ENCODE results near the gene ASIC2. TPM values are rescaled to one million over a fixed set of nuclear protein-coding genes. Genes with fewer than 3 reads are reported as not detected.
A peak's percentile ranks its signal among the peaks of the same experiment; 100 is the strongest.

The ASIC2 gene
- total and polyA plus RNA-seq, 5 donors, result not detected

DNA sequence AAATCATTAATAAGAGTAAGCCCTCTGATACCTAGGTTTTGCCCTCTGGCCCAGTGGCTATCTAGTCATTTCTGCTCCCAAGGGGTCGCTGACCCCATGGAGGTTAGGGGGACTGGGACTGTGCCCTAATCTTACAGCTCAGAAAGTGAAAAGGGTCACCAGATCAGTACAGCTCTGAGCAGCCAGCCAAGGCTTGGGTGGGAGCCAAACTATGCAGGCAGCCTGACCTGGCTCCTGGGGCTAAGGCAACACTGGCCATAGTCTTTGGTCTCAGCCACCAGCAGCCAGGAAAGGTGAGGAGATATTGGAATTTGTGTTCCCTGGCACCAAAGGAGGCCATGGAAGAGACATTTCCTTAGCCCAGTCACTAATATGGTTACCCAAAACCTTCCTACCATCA, 67.6 kb downstream of the ASIC2 start:
- Histone ChIP-seq H3K4me3 (ENCODE audit: low read length) (no peak overlapping the region), H3K27me3 (ENCODE audit: control insufficient read depth, insufficient read depth) (no peaks in the 10 kb centered on the region), H3K27ac (ENCODE audit: low read length) (no peak overlapping the region), H3K4me1 (ENCODE audit: control insufficient read depth, insufficient read depth, low read length) (peaks cover 2% of the 10 kb centered on the region), H3K9me3 (ENCODE audit: control insufficient read depth, low read length) (no peaks in the 10 kb centered on the region)
- 65% methylated on average over 1 of the region's 1 CpG for WGBS
- DNase-seq (peak in 1 of 3 donors; percentile 50), ATAC-seq (no peak)
- intact Hi-C loops (cut with DNase I), result loop anchor here in 1 of 4 donors (10.0 kb wide), 1 partner anchor 59 kb away; no protein-coding TSS in a partner anchor

GRCh38 chr17:33220036-33220435, 73.1 kb downstream of the ASIC2 start:
- Histone ChIP-seq H3K9me3 (ENCODE audit: control insufficient read depth, low read length) (no peaks in the 10 kb centered on the region), H3K4me3 (ENCODE audit: low read length) (no peak overlapping the region), H3K27ac (ENCODE audit: low read length) (no peak overlapping the region), H3K4me1 (ENCODE audit: control insufficient read depth, insufficient read depth, low read length) (no peaks in the 10 kb centered on the region), H3K27me3 (ENCODE audit: control insufficient read depth, insufficient read depth) (no peaks in the 10 kb centered on the region)
- DNase-seq, result no peak
- no peak for ATAC-seq
- intact Hi-C loops (cut with DNase I), result loop anchor here in 1 of 4 donors (10.0 kb wide), 1 partner anchor 65 kb away; no protein-coding TSS in a partner anchor
- WGBS, result 58% methylated on average over 3 of the region's 3 CpGs

DNA sequence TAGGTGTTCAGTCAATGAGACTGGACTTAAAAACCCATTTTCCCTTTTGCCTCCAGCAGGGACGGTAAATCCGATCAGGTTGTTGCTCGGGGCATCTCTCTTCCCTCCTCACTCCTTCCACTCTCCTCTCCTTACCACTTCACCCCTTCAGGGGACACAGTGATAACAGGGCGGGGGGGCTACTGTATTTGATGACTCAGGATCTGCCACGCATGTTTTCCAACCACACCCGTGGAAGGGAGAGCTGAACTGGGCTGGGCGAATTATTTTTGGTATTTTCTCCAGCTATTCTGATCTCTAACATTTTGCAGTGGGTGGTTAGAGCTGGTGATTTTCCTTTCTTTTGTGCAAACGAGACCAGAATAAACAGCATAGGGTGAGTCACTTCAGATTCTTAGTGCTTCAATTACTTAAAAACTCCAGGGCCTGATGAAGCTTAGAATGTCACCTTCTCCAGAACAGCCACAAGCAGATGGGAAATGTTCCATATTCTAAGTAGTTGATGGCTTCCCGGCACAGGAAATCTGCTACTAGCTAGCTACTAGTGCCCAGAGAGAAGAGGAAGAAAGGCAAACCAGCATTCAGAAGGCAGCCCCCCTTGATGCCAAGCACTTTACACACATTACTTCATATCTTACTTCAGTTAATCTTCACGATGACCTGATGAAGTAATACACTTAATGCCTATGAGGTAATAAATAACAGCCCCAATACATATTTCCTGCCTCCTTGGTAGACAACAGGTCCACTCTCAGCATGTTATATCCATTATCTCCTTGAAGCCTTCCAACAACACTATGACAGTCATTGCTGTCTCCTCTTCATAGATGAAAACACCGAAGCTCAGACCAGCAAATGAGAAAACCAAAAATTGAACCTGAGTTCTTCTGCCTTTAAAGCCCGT, 74.1 kb downstream of the ASIC2 start:
- 59% methylated on average over 12 of the region's 12 CpGs for WGBS
- no peak overlapping the region for H3K27ac ChIP-seq (ENCODE audit: low read length)
- no peak overlapping the region for H3K4me3 ChIP-seq (ENCODE audit: low read length)
- intact Hi-C loops (cut with DNase I), result no loop called here
- no peaks in the 10 kb centered on the region for H3K4me1 ChIP-seq (ENCODE audit: control insufficient read depth, insufficient read depth, low read length)
- peak in 1 of 2 donors; percentile 84 for ATAC-seq
- H3K9me3 ChIP-seq (ENCODE audit: control insufficient read depth, low read length), result no peaks in the 10 kb centered on the region
- no peak for DNase-seq
- no peaks in the 10 kb centered on the region for H3K27me3 ChIP-seq (ENCODE audit: control insufficient read depth, insufficient read depth)

- H3K27me3 ChIP-seq (ENCODE audit: control insufficient read depth, insufficient read depth), result no peaks in the 10 kb centered on the region
- no peak overlapping the region for H3K4me3 ChIP-seq (ENCODE audit: low read length)
- H3K4me1 ChIP-seq (ENCODE audit: control insufficient read depth, insufficient read depth, low read length), result no peaks in the 10 kb centered on the region
- DNase-seq, result no peak
- H3K27ac ChIP-seq (ENCODE audit: low read length), result no peak overlapping the region
- intact Hi-C loops (cut with DNase I), result no loop called here
- H3K9me3 ChIP-seq (ENCODE audit: control insufficient read depth, low read length), result no peaks in the 10 kb centered on the region
- 68% methylated on average over 9 of the region's 9 CpGs for WGBS
- ATAC-seq, result peak in 1 of 2 donors; percentile 50
Measured at GRCh38 chr17:33217891-33218290, 75.2 kb downstream of the ASIC2 start.

DNA sequence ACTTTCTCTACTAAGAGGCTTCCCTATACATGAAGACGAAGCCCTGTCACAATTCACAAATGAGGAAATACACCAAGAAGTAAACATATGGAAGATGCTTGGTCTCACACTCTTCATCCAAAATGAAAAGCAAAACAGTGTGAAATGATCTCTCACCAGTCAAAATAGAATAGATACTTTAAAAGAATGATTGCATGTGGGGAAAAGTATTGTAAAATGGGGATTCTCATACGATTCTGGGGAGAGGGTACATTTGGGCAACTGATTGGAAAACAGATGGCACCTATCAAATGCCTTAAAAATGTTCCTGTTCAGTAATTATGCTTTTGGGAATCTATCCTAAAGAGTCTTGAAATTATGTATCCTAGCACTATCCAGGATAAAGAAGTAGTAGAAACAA, 78.1 kb downstream of the ASIC2 start:
- Histone ChIP-seq H3K27ac (ENCODE audit: low read length) (no peak overlapping the region), H3K9me3 (ENCODE audit: control insufficient read depth, low read length) (no peaks in the 10 kb centered on the region), H3K4me1 (ENCODE audit: control insufficient read depth, insufficient read depth, low read length) (no peaks in the 10 kb centered on the region), H3K27me3 (ENCODE audit: control insufficient read depth, insufficient read depth) (peaks cover 4% of the 10 kb centered on the region), H3K4me3 (ENCODE audit: low read length) (no peak overlapping the region)
- WGBS, result 77% methylated on average over 2 of the region's 2 CpGs
- intact Hi-C loops (cut with DNase I), result no loop called here
- DNase-seq (no peak), ATAC-seq (no peak)

- DNase-seq (no peak), ATAC-seq (no peak)
- H3K27ac ChIP-seq (ENCODE audit: low read length), result no peak overlapping the region
- H3K4me1 ChIP-seq (ENCODE audit: control insufficient read depth, insufficient read depth, low read length), result no peaks in the 10 kb centered on the region
- intact Hi-C loops (cut with DNase I), result no loop called here
- WGBS, result 76% methylated on average over 2 of the region's 2 CpGs
- H3K9me3 ChIP-seq (ENCODE audit: control insufficient read depth, low read length), result no peaks in the 10 kb centered on the region
- no peak overlapping the region for H3K4me3 ChIP-seq (ENCODE audit: low read length)
- H3K27me3 ChIP-seq (ENCODE audit: control insufficient read depth, insufficient read depth), result peaks cover 4% of the 10 kb centered on the region
Measured at GRCh38 chr17:33210285-33210684, 82.8 kb downstream of the ASIC2 start.

DNA sequence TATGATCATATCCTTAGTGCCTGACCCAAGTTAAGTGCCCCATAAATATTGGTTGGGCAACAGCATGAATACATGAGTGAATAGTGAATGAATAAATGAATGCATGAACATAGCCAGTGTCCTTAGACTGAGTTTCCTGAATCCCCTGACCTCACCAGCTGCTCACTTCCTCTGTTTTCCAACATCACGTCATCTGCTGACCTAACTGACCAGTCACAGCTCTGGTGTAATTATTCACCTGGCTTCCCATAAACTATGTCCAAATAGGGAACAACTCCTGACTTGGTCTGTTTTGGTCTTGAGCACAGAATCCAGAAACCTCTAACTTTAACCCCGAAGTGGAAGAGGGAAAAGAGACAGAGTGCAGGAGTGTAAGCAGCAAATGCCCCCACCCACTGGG, 83.4 kb downstream of the ASIC2 start:
- H3K4me1 ChIP-seq (ENCODE audit: control insufficient read depth, insufficient read depth, low read length), result no peaks in the 10 kb centered on the region
- peaks cover 4% of the 10 kb centered on the region for H3K27me3 ChIP-seq (ENCODE audit: control insufficient read depth, insufficient read depth)
- no peak overlapping the region for H3K4me3 ChIP-seq (ENCODE audit: low read length)
- DNase-seq (no peak), ATAC-seq (no peak)
- no peak overlapping the region for H3K27ac ChIP-seq (ENCODE audit: low read length)
- intact Hi-C loops (cut with DNase I), result no loop called here
- no peaks in the 10 kb centered on the region for H3K9me3 ChIP-seq (ENCODE audit: control insufficient read depth, low read length)
- WGBS, result 35% methylated on average over 2 of the region's 2 CpGs

- WGBS, result 91% methylated on average over 4 of the region's 4 CpGs
- Histone ChIP-seq H3K27ac (ENCODE audit: low read length) (no peak overlapping the region), H3K27me3 (ENCODE audit: control insufficient read depth, insufficient read depth) (peaks cover 4% of the 10 kb centered on the region), H3K9me3 (ENCODE audit: control insufficient read depth, low read length) (no peaks in the 10 kb centered on the region), H3K4me1 (ENCODE audit: control insufficient read depth, insufficient read depth, low read length) (no peaks in the 10 kb centered on the region), H3K4me3 (ENCODE audit: low read length) (no peak overlapping the region)
- ATAC-seq, result no peak
- no peak for DNase-seq
- intact Hi-C loops (cut with DNase I), result no loop called here
Measured at GRCh38 chr17:33207231-33207630, 85.9 kb downstream of the ASIC2 start.

GRCh38 chr17:33205552-33205951, 87.5 kb downstream of the ASIC2 start:
- Histone ChIP-seq H3K4me3 (ENCODE audit: low read length) (no peak overlapping the region), H3K4me1 (ENCODE audit: control insufficient read depth, insufficient read depth, low read length) (no peaks in the 10 kb centered on the region), H3K9me3 (ENCODE audit: control insufficient read depth, low read length) (no peaks in the 10 kb centered on the region), H3K27ac (ENCODE audit: low read length) (no peak overlapping the region), H3K27me3 (ENCODE audit: control insufficient read depth, insufficient read depth) (no peaks in the 10 kb centered on the region)
- intact Hi-C loops (cut with DNase I), result no loop called here
- no peak for ATAC-seq
- 79% methylated on average over 8 of the region's 8 CpGs for whole genome bisulfite sequencing
- no peak for DNase-seq

GRCh38 chr17:33204701-33205100, 88.4 kb downstream of the ASIC2 start:
- no peaks in the 10 kb centered on the region for H3K27me3 ChIP-seq (ENCODE audit: control insufficient read depth, insufficient read depth)
- no peak overlapping the region for H3K27ac ChIP-seq (ENCODE audit: low read length)
- no peak overlapping the region for H3K4me3 ChIP-seq (ENCODE audit: low read length)
- no peak for DNase-seq
- WGBS, result 83% methylated on average over 2 of the region's 2 CpGs
- intact Hi-C loops (cut with DNase I), result no loop called here
- H3K4me1 ChIP-seq (ENCODE audit: control insufficient read depth, insufficient read depth, low read length), result no peaks in the 10 kb centered on the region
- no peaks in the 10 kb centered on the region for H3K9me3 ChIP-seq (ENCODE audit: control insufficient read depth, low read length)
- no peak for ATAC-seq

- intact Hi-C loops (cut with DNase I), result no loop called here
- Histone ChIP-seq H3K4me3 (ENCODE audit: low read length) (no peak overlapping the region), H3K4me1 (ENCODE audit: control insufficient read depth, insufficient read depth, low read length) (no peaks in the 10 kb centered on the region), H3K27me3 (ENCODE audit: control insufficient read depth, insufficient read depth) (no peaks in the 10 kb centered on the region), H3K9me3 (ENCODE audit: control insufficient read depth, low read length) (no peaks in the 10 kb centered on the region), H3K27ac (ENCODE audit: low read length) (no peak overlapping the region)
- ATAC-seq (no peak), DNase-seq (no peak)
- 77% methylated on average over 3 of the region's 3 CpGs for WGBS
Measured at GRCh38 chr17:33204156-33204555, 88.9 kb downstream of the ASIC2 start.

Data from right cardiac atrium (tissue), 5 donors.